K562 (cell line): ENCODE results near the gene ST6GALNAC3.

Experiments
- BRCA1 ChIP-seq, 2 experiments: fragments of 450-650 bp in 1 of 2; sonication (generic) in 1 of 2; formaldehyde crosslinking in 1 of 2; IDR thresholded peaks; 2 replicates each; pipeline versions ENCODE4 v1.5.0 to v1.6.1; 2017 to 2020; ENCODE audit warnings: mild to moderate bottlenecking in 1 of 2, missing genetic modification reagents in 1 of 2
- FOSL1 ChIP-seq: fragments of 200-800 bp; sonication (Bioruptor generic); conservative IDR thresholded peaks from 2 replicates; pipeline ENCODE4 v1.6.1; 2016; ENCODE audit warnings: missing genetic modification characterization, missing compliant biosample characterization
- GABPA ChIP-seq: fragments of 200-800 bp; sonication (Bioruptor generic); conservative IDR thresholded peaks from 2 replicates; pipeline ENCODE4 v1.6.1; 2016; ENCODE audit warnings: low read depth, missing genetic modification characterization, missing compliant biosample characterization
- MAFK ChIP-seq: IDR thresholded peaks from 2 replicates; pipeline ENCODE4 v1.6.1; 2011; ENCODE audit warnings: low read length, improper control_type of control experiment
- NONO ChIP-seq, 2 experiments: fragments of 200-400 bp in 1 of 2; fragments of 450-650 bp in 1 of 2; formaldehyde crosslinking in 1 of 2; IDR thresholded peaks; 2 replicates each; pipeline ENCODE4 v1.6.1; 2017; ENCODE audit warnings: low read depth in 2 of 2, mild to moderate bottlenecking in 2 of 2, moderate library complexity in 2 of 2, low read length in 1 of 2
- POLR3A ChIP-seq: IDR thresholded peaks from 2 replicates; pipeline ENCODE4 v1.6.1; 2011; ENCODE audit warnings: borderline replicate concordance, mild to moderate bottlenecking, moderate library complexity; ENCODE audit not compliant: insufficient read length, insufficient read depth; ENCODE audit errors: extremely low read depth
- ZNF668 ChIP-seq: fragments of 250-450 bp; sonication (Bioruptor Pico); IDR thresholded peaks from 2 replicates; pipeline ENCODE4 v1.8.0; 2022; ENCODE audit warnings: mild to moderate bottlenecking, inconsistent platforms
- TF ChIP-seq, protein P1 (sequence below), 2 experiments: IDR thresholded peaks; 2 replicates each; pipeline ENCODE4 v1.6.1; 2011; ENCODE audit warnings: borderline replicate concordance in 1 of 2, control low read depth in 1 of 2, low read depth in 1 of 2, low read length in 1 of 2, mild to moderate bottlenecking in 1 of 2, mixed read lengths in 1 of 2, moderate library complexity in 1 of 2; ENCODE audit not compliant: insufficient read depth in 1 of 2, insufficient read length in 1 of 2, poor library complexity in 1 of 2, severe bottlenecking in 1 of 2; ENCODE audit errors: extremely low read depth in 1 of 2
- TF ChIP-seq, protein P2 (sequence below): sonication (generic); formaldehyde crosslinking; IDR thresholded peaks from 2 replicates; pipeline ENCODE4 v1.9.0; 2022; ENCODE audit warnings: mild to moderate bottlenecking, missing genetic modification reagents

DNA sequence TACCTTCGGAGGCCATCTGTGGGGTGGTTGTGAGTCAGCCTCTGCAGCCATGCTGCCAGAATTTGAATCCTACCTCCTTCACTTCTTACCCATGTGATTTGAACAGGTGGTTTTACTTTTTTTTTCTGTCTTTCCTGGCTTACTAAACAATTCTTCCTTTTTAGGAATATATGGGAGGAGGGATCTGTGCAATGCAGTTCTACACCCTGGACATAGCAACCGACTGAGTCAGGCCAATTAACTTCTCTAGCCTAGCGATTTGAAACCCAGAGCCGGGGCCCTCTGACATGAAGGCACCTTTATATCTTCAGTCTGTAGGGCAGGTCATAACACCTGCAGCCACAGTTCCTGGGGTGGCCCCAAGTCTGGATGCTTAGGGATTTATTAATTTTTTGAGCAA, 83.6 kb downstream of the ST6GALNAC3 start:
- TF ChIP-seq FOSL1 (tag) = no peak
- TF ChIP-seq POLR3A = no peak
- no peak for TF ChIP-seq GABPA (tag)
- no peak for TF ChIP-seq MAFK
- TF ChIP-seq, protein P1, sequence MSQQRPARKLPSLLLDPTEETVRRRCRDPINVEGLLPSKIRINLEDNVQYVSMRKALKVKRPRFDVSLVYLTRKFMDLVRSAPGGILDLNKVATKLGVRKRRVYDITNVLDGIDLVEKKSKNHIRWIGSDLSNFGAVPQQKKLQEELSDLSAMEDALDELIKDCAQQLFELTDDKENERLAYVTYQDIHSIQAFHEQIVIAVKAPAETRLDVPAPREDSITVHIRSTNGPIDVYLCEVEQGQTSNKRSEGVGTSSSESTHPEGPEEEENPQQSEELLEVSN (IDR thresholded peaks at IDR 0.05; ENCODE audit: borderline replicate concordance in 1 of 2, extremely low read depth in 1 of 2, insufficient read depth in 1 of 2, insufficient read length in 1 of 2, low read depth in 1 of 2, low read length in 1 of 2, poor library complexity in 1 of 2, severe bottlenecking in 1 of 2) = no peak
- TF ChIP-seq BRCA1 (IDR thresholded peaks at IDR 0.05) = no peak
- TF ChIP-seq BRCA1 (CRISPR knock-in tag; IDR thresholded peaks at IDR 0.05) = no peak
- no peak for TF ChIP-seq NONO (IDR thresholded peaks at IDR 0.05; ENCODE audit: low read depth in 2 of 2, low read length in 1 of 2)
- TF ChIP-seq, protein P2, sequence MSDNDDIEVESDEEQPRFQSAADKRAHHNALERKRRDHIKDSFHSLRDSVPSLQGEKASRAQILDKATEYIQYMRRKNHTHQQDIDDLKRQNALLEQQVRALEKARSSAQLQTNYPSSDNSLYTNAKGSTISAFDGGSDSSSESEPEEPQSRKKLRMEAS = no peak
- no peak for TF ChIP-seq ZNF668
